GM10266 (cell line): Measurements from ENCODE around the gene CLGN.

ENCODE experiments used
- DNase-seq: peaks from one replicate; pipeline ENCODE4 v3.0.0; 2012; ENCODE audit errors: extremely low spot score
- TF ChIP-seq, protein P1 (sequence below): IDR thresholded peaks from 2 replicates; pipeline ENCODE4 v1.5.1; 2012; ENCODE audit warnings: mild to moderate bottlenecking, low read depth; ENCODE audit not compliant: control insufficient read depth, insufficient read depth; ENCODE audit errors: missing control alignments

The CLGN gene

DNA sequence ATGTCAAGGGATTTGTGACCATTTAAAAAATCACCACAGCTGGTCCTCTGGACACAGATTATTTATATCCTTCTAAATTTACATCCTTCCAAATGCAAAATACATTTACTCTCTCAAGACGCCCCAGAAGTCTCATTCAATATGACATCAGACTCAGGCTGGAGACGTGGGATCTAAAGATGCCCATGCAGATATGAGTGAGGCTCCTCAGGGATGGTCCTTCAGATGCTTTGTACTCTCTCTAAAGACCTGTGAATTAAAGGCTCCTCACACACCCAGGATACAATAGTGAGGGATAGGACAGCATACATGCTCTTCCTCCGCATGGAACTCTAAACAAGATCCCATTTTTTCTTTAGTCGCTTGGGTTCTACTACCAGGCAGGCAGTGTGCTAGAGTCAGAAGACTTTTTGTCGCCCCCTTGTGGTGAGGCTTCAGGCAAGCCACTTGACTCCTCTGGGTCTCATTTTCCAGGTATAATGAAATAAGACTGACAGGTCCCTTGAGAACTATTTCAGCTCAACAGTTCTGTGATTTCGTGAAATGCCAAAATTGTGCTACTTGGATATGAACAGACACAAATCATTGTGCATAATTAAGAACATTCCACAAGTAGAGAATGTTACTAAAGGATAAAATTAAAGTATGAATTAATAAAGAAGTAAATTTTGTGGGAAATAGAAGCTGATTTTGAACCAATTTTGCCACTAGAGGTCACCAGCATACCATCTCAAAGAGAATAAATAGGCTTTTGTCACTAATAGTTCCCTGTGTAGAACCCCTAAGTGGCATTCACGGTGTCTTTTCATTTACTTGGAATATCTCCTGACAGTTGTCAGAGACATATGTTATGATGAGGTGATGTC lies 67.7 kb downstream of the CLGN start:
- peak; percentile 51 for DNase-seq
- TF ChIP-seq, protein P1, sequence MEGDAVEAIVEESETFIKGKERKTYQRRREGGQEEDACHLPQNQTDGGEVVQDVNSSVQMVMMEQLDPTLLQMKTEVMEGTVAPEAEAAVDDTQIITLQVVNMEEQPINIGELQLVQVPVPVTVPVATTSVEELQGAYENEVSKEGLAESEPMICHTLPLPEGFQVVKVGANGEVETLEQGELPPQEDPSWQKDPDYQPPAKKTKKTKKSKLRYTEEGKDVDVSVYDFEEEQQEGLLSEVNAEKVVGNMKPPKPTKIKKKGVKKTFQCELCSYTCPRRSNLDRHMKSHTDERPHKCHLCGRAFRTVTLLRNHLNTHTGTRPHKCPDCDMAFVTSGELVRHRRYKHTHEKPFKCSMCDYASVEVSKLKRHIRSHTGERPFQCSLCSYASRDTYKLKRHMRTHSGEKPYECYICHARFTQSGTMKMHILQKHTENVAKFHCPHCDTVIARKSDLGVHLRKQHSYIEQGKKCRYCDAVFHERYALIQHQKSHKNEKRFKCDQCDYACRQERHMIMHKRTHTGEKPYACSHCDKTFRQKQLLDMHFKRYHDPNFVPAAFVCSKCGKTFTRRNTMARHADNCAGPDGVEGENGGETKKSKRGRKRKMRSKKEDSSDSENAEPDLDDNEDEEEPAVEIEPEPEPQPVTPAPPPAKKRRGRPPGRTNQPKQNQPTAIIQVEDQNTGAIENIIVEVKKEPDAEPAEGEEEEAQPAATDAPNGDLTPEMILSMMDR: peak; percentile 73

DNA sequence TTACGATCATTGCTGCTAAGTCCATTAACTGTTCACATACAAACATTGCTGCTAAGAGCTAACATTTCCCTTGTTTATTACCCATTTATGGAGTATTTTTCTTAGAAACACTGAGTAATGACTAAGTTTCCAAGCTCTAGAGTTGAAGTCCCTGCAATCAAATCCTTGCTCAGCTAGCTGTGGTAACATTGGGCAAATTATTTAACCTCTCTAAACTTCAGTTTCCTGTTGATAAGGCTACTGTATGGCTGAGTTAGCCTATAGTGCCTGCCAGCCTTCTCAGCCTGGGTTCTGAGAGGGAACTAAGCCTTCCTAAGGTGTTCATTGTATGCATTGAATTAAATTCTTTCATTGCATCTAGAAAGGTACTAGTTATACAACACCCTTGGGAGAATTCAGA lies 69.2 kb downstream of the CLGN start:
- no peak for DNase-seq
- TF ChIP-seq, protein P1: no peak

DNA sequence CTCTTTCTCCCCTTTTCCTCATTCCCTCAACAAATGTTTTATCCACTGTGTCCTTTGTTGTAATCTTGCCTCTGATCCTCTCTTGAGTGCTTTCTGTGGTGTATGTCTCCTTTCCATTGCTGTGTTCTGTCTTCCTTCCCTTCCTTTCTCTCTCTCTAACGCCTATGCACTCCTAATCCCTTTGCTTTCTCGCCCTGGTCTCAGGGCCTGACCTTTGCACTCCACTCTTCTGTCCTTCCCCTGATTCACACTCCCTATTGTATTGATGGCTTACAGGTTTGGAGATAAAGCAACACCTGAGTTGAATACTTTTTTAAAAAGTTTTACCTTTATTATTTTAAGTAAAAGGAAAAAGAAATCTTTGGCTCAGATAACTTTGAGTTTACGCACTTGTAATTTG lies 69.6 kb downstream of the CLGN start:
- no peak for DNase-seq
- TF ChIP-seq, protein P1: no peak

DNA sequence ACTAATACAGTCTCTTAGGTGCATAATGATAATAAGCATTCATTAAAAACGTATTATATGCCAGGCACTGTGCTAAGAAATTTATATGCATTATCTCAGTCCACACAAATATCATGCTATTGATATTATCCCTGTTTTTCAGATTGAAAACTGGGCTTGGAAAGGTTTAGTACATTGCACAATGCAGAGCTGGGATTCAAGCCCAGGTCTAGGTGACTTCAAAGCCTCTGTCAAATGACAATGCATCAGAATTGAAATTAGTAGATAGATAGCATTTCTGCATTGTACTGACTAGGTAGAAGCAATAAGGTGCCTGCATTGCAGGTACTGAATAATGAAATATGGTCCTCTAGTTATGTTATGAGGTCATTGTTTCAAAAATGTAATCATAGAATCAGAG lies 72.2 kb downstream of the CLGN start:
- TF ChIP-seq, protein P1: no peak
- no peak for DNase-seq

DNA sequence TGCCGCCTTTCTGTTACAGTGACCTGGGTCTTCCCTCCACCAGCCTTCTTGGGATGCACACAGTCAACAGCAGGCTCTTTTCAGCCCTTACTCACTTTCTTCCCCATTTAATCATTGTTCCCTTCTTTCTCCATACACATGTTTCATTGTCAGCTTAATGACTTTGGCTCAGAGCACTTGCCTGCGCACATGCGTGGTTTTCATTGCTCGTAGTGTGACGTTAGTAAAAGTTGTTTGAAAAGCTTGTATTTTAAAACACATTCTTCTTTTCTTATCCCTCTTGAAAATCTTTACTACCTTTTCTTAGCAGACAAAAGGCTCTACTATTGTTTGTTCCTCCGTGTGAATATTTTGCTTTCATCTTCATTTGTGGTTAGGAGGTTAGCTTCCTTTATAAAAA lies 73.7 kb downstream of the CLGN start:
- DNase-seq: no peak
- TF ChIP-seq, protein P1: no peak

DNA sequence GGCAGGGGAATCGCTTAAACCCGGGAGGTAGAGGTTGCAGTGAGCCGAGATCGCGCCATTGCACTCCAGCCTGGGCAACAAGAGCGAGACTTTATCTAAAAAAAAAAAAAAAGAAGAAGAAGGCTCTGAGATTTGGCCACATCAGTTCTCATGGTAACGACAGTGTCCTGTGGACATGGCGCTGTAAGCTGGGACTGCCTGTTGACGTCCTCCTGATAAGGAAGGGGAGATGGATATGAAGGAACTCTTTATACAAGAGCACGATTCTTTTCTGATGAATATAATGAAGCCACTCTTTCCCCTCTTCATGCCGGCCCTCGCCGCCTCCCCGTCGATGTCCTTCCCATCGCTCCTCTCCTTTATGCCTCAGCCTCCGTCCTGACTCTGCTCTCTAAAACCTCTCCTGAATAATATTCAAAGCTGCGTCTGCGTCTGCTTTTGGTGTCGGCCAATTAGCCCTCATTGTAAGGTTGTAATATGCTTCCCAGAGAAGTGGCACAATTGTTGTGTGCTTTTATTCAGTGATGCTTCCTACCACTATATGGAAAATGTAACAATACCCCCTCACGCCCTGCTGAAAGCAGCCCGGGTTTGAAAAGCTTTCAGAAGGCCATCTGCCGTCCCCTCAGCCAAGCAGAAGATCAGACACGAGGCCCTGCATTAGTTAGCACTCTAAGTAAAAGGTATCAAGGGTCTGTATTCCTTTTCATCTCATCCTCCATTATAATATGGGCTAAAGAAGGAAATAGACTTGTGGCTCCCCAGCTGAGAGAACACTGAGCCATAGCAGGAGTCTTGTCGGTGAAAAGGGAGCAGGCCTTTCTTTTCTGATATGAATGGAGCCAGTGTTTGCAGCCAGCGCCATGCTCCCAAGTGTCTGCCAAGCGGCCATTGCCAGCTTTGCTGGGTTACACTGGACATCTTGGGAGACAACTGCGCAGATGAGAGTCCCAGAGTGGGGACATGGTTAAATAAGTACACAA lies 76.1 kb downstream of the CLGN start:
- TF ChIP-seq, protein P1: no peak
- DNase-seq: no peak
